Right cardiac atrium (tissue), 5 donors: Measurements from ENCODE around the gene LYRM4. TPM values are rescaled to one million over a fixed set of nuclear protein-coding genes. Genes with fewer than 3 reads are reported as not detected.

Experiments used
- ATAC-seq, 2 donors: fragments of 200-7000 bp; cut with Tn5 transposase; one replicate each; pipeline versions ENCODE4 v1.8.0 to v1.9.1; 2020; ENCODE audit warnings: moderate library complexity in 2 of 2, mild to moderate bottlenecking in 1 of 2
- DNase-seq, 3 donors: peaks; one replicate each; pipeline ENCODE4 v3.0.0-alpha.2; 2020
- H3K27ac ChIP-seq: one replicate; pipeline ENCODE4 v1.5.1; 2013; ENCODE audit warnings: mild to moderate bottlenecking, low read length, control low read depth, moderate library complexity
- H3K27me3 ChIP-seq: one replicate; pipeline ENCODE4 v1.6.1; 2013; ENCODE audit not compliant: control insufficient read depth, insufficient read depth
- H3K4me1 ChIP-seq: one replicate; pipeline ENCODE4 v1.6.1; 2013; ENCODE audit warnings: low read length; ENCODE audit not compliant: control insufficient read depth, insufficient read depth
- H3K4me3 ChIP-seq: one replicate; pipeline ENCODE4 v1.5.1; 2013; ENCODE audit warnings: low read length, control low read depth
- H3K9me3 ChIP-seq: one replicate; pipeline ENCODE4 v1.6.1; 2013; ENCODE audit warnings: low read length; ENCODE audit not compliant: control insufficient read depth
- WGBS: extraction: QIAGEN DNeasy Blood & Tissue Kit; methylation state at CpG from one replicate; pipeline ENCODE4 v1.1.7; 2013; 5-methylcytosine and 5-hydroxymethylcytosine counted together
- intact Hi-C, 4 donors: fragments of 100-400 bp; cut with DNase I; formaldehyde crosslinking; loops; one replicate each; pipeline versions ENCODE4 v1.11.0 to v1.14.0; 2022 to 2023
- polyA plus RNA-seq: library from polyadenylated mRNA; stranded (reverse); fragments of 200-250 nt; gene quantifications from one replicate; pipeline ENCODE4 v1.2.3, GENCODE V29; 2013
- total RNA-seq, 4 donors: library from RNA; stranded (reverse); fragmentation: NEBNext Ultra II Directional; extraction: Animal tissue kit (Norgen Biotek cat#: 25700); gene quantifications; one replicate each; pipeline ENCODE4 v1.2.1, GENCODE V29; 2021
- donor health status: healthy with polysubstance abuse.
- donor health status: DM: no; HTN: yes; CAD: no.
- donor health status: DM: no; HTN: no; CAD: no.
- donor health status: DM: no; HTN: yes; CAD: no; lungs with severe emphysema.
- donor health status: DM: yes; HTN: yes; CAD: no.

LYRM4 gene
- total and polyA plus RNA-seq, 5 donors, result 20.2 to 30.5 (median 26.6) TPM

DNA sequence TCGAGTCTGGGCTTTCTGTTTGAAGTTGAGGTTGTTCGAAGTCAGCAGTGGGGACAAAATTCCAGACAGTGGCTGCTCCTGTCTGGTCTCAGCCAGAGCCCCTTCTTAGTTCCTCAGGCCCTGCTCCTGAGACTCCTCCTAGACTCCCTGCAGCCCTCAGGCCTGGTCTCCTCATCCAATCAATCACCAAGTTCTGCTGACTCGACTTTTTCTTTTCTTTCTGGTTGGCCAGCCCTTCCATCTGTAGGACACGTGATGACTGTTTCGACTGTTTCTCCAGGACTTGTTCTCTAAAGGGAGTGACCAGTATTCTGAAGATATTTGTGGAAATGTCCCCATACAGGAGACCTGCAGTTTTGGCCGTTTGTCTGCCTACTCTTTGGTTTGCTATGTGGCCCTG lies 156.1 kb downstream of the LYRM4 start:
- WGBS, result 88% methylated on average over 6 of the region's 6 CpGs

DNA sequence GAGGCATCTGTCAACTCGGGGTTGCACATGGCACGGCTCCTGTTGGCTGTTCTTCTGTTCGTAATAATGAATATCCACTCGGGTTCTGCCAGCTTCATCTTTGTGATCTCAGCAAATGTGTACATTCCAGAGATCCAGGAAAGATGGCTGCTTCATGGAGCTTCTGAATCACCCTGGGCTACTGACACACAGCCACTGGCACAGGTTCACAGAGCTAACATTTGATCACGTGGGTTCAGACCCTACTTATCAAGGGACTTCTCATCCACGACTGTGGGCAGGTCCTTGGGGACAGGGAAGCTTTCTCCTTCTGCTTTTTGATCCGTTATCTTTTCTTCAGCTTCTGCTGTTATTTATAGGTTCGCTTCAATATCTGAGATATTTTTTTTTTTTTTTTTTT lies 157.5 kb downstream of the LYRM4 start:
- no peaks in the 10 kb centered on the region for H3K4me1 ChIP-seq
- DNase-seq (no peak), ATAC-seq (peak in 1 of 2 donors; percentile 39)
- intact Hi-C loops, result no loop called here
- no peaks in the 10 kb centered on the region for H3K27me3 ChIP-seq
- 71% methylated on average over 8 of the region's 8 CpGs for WGBS
- no peaks in the 10 kb centered on the region for H3K9me3 ChIP-seq
- H3K27ac ChIP-seq, result peak overlapping the region; percentile 31
- no peak overlapping the region for H3K4me3 ChIP-seq

More for the DNA sequence above, 156.1 kb downstream of the LYRM4 start:
- ATAC-seq (no peak), DNase-seq (no peak)
- Histone ChIP-seq H3K4me3 (no peak overlapping the region), H3K4me1 (no peaks in the 10 kb centered on the region), H3K27ac (no peak overlapping the region), H3K9me3 (no peaks in the 10 kb centered on the region), H3K27me3 (no peaks in the 10 kb centered on the region)
- intact Hi-C loops, result no loop called here

DNA sequence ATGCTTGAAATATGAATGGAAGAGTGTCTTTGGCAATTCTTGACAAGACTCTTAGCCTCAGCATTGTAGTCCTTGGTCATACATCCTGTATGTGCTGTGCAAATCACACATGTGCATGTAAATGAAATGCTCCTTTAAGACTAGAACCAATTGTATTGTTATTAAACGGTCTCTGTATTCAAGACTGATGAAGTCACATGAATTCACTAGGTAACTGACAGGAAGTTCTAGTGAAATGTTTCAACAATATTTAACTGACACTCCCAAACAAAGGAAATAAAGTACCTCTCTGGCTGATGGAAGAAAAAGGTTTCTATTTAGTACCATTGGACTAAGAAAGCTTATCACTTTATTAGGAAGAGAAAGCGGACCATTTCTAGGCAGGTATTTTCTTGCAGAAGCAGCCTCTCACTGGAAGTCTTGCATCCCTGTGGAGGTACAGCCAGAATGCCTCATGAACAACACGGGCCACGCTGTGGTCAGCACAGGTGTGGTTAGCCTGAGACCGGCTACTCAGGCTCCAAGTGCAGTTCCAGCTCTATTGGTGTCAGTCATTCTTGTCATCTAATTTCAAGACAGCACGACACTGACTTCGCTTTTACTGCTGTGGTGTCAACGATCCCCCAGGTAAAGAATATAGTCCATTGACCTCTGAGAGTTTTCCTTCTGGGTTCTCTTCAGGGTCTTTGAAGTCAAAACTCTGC lies 158.3 kb downstream of the LYRM4 start:
- WGBS, result 88% methylated on average over 8 of the region's 8 CpGs

DNA sequence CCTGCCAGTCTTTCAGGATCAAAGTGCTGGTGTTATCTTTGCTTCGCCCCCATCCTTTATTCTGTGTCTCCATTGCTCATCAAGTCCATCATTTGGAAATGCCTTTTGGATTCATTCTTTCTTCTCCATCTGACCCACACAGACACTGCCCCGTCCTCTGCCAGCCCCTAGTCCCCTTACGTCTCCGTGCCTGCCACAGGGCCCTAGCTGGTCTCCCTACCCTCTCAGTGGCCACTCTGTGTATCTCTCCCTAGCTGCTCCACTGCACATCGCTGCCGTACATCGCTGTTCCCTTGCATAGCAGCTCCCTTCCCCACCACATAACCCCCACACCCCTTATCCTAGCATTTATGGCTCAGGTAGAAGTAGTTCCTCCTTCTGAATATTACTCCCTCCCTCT lies 159.9 kb downstream of the LYRM4 start:
- H3K9me3 ChIP-seq, result no peaks in the 10 kb centered on the region
- intact Hi-C loops, result no loop called here
- DNase-seq, result no peak
- H3K27ac ChIP-seq, result no peak overlapping the region
- ATAC-seq, result no peak
- WGBS, result 92% methylated on average over 7 of the region's 7 CpGs
- no peak overlapping the region for H3K4me3 ChIP-seq
- H3K27me3 ChIP-seq, result no peaks in the 10 kb centered on the region
- H3K4me1 ChIP-seq, result no peaks in the 10 kb centered on the region

More for the DNA sequence above, 158.3 kb downstream of the LYRM4 start:
- Histone ChIP-seq H3K4me3 (no peak overlapping the region), H3K27ac (no peak overlapping the region), H3K4me1 (no peaks in the 10 kb centered on the region), H3K27me3 (no peaks in the 10 kb centered on the region), H3K9me3 (no peaks in the 10 kb centered on the region)
- ATAC-seq (no peak), DNase-seq (no peak)
- intact Hi-C loops, result no loop called here

DNA sequence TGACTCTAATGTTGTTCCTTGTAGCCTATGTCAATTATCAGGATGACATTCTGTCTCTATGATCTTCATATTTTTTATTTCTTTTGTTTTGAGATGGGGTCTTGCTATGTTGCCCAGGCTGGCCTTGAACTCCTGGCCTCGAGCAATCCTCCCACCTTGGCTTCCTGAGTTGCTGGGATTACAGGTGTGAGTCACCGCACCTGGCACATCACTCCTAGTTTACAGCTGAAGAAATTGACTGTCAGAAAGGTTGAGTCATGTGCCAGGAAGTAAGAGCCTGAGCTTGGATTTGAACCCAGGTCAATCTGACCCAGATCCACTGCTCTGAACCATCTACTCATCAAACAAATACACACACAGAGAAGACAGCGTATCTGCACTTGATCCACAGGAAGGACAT lies 161.2 kb downstream of the LYRM4 start:
- ATAC-seq (no peak), DNase-seq (no peak)
- H3K4me1 ChIP-seq, result no peaks in the 10 kb centered on the region
- 97% methylated on average over 3 of the region's 3 CpGs for WGBS
- no peaks in the 10 kb centered on the region for H3K9me3 ChIP-seq
- no peaks in the 10 kb centered on the region for H3K27me3 ChIP-seq
- no peak overlapping the region for H3K4me3 ChIP-seq
- intact Hi-C loops, result no loop called here
- no peak overlapping the region for H3K27ac ChIP-seq

DNA sequence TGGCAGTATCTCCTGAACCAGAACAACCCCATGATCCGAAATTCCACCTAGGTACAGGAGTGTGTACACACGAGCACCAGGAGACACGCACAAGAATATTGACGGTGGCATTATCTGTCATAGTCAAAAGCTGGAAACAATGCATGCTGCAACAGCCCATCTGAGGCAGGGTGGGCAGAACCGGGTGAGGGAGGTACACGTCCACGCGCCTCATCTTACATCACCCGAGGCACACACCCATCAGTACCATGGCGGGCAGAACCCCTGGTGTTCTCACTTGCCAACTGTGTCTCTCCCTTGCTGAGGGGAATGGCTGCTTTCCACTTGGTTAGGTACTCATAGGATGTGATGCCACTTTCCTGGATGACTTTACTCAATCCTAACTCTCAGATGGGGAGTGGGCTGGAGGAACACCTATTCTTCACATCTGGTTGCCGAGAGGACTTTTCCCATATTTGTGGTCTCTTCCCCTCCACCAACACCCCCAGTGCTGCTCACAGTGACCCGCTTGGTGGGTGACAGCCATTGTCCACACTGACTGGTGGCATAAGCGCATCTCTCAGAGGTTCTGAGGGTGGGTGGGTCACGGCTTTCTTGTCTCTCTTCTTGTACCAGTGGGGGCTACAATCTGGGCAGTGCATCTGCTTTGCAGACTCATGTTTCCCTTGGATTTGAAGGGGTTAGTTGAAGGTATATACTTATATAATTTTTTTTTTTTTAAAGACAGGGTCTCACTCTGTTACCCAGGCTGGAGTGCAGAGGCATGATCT lies 162.1 kb downstream of the LYRM4 start:
- DNase-seq (no peak), ATAC-seq (no peak)
- WGBS, result 93% methylated on average over 14 of the region's 14 CpGs

DNA sequence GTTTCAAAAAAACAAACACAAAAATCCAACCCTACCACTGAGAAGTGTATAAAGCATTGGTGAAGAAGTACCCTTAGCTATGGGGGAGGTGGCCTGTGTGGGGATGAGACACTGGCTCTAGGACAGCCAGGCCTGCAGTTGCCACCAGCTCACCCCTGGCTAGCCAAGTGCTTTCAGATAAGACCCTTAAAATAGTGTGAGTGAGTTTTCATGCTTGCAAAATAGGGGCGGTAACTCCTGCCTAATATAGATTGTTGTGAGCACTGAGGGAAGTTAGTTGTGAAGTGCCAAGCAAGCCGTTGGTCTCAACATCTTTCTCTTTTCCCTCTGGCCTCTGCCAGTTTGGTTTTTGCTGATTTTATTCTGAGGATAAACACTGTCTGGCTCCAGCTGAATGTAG lies 164.3 kb downstream of the LYRM4 start:
- H3K9me3 ChIP-seq, result no peaks in the 10 kb centered on the region
- ATAC-seq, result peak; percentile 85 to 91
- no peak overlapping the region for H3K4me3 ChIP-seq
- intact Hi-C loops, result no loop called here
- 20% methylated on average over 2 of the region's 2 CpGs for WGBS
- peak; percentile 40 to 75 (median 73) for DNase-seq
- peak overlapping the region; percentile 83 for H3K27ac ChIP-seq
- H3K27me3 ChIP-seq, result no peaks in the 10 kb centered on the region
- no peaks in the 10 kb centered on the region for H3K4me1 ChIP-seq

More for the DNA sequence above, 162.1 kb downstream of the LYRM4 start:
- H3K27me3 ChIP-seq, result no peaks in the 10 kb centered on the region
- no peaks in the 10 kb centered on the region for H3K9me3 ChIP-seq
- no peak overlapping the region for H3K27ac ChIP-seq
- no peaks in the 10 kb centered on the region for H3K4me1 ChIP-seq
- intact Hi-C loops, result no loop called here
- H3K4me3 ChIP-seq, result no peak overlapping the region

DNA sequence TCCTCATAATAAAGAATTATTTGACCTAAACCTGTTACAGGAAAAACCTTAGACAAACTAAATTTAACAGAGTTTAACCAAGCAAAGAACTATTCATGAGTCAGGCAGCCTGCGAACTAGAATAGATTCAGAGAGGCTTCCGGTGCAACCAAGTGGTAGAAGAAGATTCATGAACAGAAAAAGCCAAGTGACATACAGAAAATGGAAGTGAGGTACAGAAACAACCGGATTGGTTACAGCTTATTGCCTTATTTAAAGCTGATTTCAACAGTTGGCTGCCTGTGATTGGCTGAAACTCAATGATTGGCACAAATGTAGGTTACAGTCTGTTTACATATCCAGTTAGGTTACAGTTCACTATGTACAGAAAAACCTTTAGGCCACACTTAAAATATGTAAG lies 165.5 kb downstream of the LYRM4 start:
- intact Hi-C loops, result no loop called here
- Histone ChIP-seq H3K27ac (no peak overlapping the region), H3K4me1 (peaks cover 3% of the 10 kb centered on the region), H3K9me3 (no peaks in the 10 kb centered on the region), H3K27me3 (no peaks in the 10 kb centered on the region), H3K4me3 (no peak overlapping the region)
- 65% methylated on average over 3 of the region's 3 CpGs for WGBS
- ATAC-seq, result no peak
- no peak for DNase-seq

DNA sequence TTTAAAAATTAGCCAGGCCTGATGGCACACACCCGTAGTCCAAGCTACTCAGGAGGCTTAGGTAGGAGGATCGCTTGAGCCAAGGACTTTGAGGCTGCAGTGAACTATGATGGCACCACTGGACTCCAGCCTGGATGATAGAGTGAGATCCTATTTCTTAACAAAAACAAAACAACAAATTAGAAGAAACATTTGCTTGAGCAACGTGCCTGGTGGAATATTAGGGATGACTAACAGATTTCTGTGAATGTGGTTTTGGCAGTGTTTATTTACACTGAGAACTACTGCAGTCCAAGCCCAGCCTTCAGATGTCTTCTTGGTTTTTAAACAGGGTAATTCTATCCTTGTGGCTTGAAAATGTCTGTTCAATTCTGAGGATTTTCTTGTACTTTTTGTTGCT lies 166.4 kb downstream of the LYRM4 start:
- H3K4me3 ChIP-seq, result no peak overlapping the region
- H3K27ac ChIP-seq, result no peak overlapping the region
- H3K9me3 ChIP-seq, result no peaks in the 10 kb centered on the region
- peaks cover 3% of the 10 kb centered on the region for H3K4me1 ChIP-seq
- intact Hi-C loops, result no loop called here
- no peak for DNase-seq
- 81% methylated on average over 3 of the region's 3 CpGs for WGBS
- no peaks in the 10 kb centered on the region for H3K27me3 ChIP-seq
- ATAC-seq, result no peak

DNA sequence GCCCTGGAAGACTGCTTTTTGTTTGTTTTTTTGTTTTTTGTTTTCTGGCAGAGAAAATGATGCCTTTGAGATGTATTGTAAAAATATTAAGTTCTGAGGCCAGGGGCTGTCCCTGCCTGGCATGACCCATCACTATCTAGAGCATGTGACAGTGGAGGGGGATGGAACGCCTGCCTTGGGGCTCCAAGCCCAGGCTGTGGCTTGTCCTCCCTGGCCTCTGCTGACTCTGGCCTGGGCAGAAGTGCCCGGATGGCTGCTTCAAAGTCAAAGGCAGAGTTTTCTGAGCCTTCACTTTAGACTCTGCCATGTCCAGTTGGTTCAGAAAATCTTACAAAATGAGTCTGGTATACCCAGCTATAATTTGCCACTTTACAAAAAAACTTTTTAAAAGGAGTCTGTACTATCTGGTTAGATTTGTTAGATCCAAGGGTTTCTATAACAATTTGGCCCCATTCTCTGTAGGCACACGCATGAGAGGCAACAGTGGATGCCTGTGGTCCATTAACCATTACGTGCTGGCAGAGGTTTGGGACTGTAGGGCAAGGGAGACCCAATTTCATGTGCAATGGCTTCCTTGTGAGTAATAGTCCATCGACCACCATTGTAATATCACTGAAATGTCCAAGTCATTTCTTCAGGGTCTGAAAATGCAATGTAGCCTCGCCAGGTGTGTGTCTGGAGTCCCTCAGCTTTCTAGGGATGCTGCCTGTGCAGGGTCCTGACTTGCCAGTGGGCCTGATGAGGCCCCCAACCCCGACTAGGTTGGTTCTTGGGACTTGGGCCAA lies 167.3 kb downstream of the LYRM4 start:
- H3K4me3 ChIP-seq, result no peak overlapping the region
- intact Hi-C loops, result no loop called here
- peak in 1 of 3 donors; percentile 74 for DNase-seq
- H3K4me1 ChIP-seq, result peaks cover 3% of the 10 kb centered on the region
- peak overlapping the region; percentile 59 for H3K27ac ChIP-seq
- H3K27me3 ChIP-seq, result no peaks in the 10 kb centered on the region
- no peaks in the 10 kb centered on the region for H3K9me3 ChIP-seq
- 75% methylated on average over 7 of the region's 7 CpGs for WGBS
- ATAC-seq, result peak; percentile 62 to 65
